LNCAP (cell line): ENCODE results near the gene PNPLA5.

Source experiments
- CTCF ChIP-seq: fragments of 450-650 bp; IDR thresholded peaks from 2 replicates; pipeline ENCODE4 v1.5.1; 2017; ENCODE audit warnings: mild to moderate bottlenecking

The PNPLA5 gene

GRCh38 chr22:43891360-43892182, at the start of gene PNPLA5:
PNPLA5 (minus strand) TSS chr22:43892013; CDS start chr22:43891880, 133 bp downstream.
- no peak for TF ChIP-seq CTCF

GRCh38 chr22:43941449-43941848, 49.6 kb upstream of the PNPLA5 start:
- TF ChIP-seq CTCF: no peak

- TF ChIP-seq CTCF: no peak
Measured at GRCh38 chr22:43931771-43932170, 40.0 kb upstream of the PNPLA5 start.

GRCh38 chr22:43928908-43929307, 37.1 kb upstream of the PNPLA5 start:
- no peak for TF ChIP-seq CTCF

GRCh38 chr22:43928468-43928867, 36.7 kb upstream of the PNPLA5 start:
- no peak for TF ChIP-seq CTCF

GRCh38 chr22:43926349-43926710, 34.5 kb upstream of the PNPLA5 start:
- no peak for TF ChIP-seq CTCF

GRCh38 chr22:43925433-43926348, 33.9 kb upstream of the PNPLA5 start:
- no peak for TF ChIP-seq CTCF
